MG63 (cell line): Measurements from ENCODE around the gene GPAT2. TPM values are rescaled to one million over a fixed set of nuclear protein-coding genes. Genes with fewer than 3 reads are reported as not detected.
A peak's percentile ranks its signal among the peaks of the same experiment; 100 is the strongest.
"Not testable (repeated sequence)": the region's sequence is repeated elsewhere in the genome, so short reads cannot be mapped to it uniquely, and the experiment has no call there.

Experiments used
- DNase-seq: peaks from one replicate; pipeline ENCODE4 v3.0.0-alpha.2; 2020
- H3K27me3 ChIP-seq: fragments of 250-450 bp; sonication (Bioruptor Pico); 2 replicates; pipeline ENCODE4 v1.5.1; 2020; ENCODE audit warnings: mild to moderate bottlenecking, moderate library complexity
- H3K36me3 ChIP-seq: fragments of 250-450 bp; sonication (Bioruptor Pico); 2 replicates; pipeline ENCODE4 v1.5.1; 2020; ENCODE audit warnings: mild to moderate bottlenecking, moderate library complexity
- H3K4me3 ChIP-seq: fragments of 250-450 bp; sonication (Bioruptor Pico); 2 replicates; pipeline ENCODE4 v1.5.1; 2020; ENCODE audit warnings: mild to moderate bottlenecking, moderate library complexity
- H3K9me3 ChIP-seq: fragments of 250-450 bp; sonication (Bioruptor Pico); 2 replicates; pipeline ENCODE4 v1.5.1; 2020; ENCODE audit warnings: mild to moderate bottlenecking, moderate library complexity
- total RNA-seq: library from RNA; depleted of rRNA; stranded (reverse); fragments of >200 nt; shearing (Covaris generic); gene quantifications from 2 replicates; pipeline ENCODE4 v1.2.3, GENCODE V29; 2014; ENCODE audit warnings: low replicate concordance

GPAT2 gene
- total RNA-seq, 1 experiment from 2014 or later, result not detected

GRCh38 chr2:96049917-96050262 is 15.2 kb upstream of the GPAT2 start:
- H3K36me3 ChIP-seq, H3K27me3 ChIP-seq, H3K4me3 ChIP-seq, DNase-seq, H3K9me3 ChIP-seq: not testable (repeated sequence)

GRCh38 chr2:96049049-96049916 is 14.6 kb upstream of the GPAT2 start:
- not testable (repeated sequence) for H3K36me3 ChIP-seq, H3K27me3 ChIP-seq, DNase-seq, H3K4me3 ChIP-seq, H3K9me3 ChIP-seq

DNA sequence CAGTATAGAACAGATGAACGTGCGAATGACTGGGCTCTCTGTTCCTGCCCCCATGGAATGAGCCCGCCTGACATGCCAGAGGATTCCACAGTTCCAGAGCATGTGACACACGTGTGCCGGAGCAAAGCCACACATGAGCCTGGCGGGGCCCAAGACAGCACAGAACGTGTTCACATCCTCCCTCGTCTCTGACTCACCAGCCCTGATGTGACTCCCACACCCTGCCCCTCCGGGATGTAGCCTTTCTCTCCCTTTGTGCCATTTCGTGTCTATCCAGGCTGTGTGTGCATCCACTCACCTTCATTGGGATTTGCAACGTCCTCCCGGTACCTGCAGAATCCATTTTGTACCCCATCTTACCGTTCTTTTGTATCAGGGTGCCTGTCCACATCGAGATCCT is 838 bp upstream of the GPAT2 start:
- not testable (repeated sequence) for H3K36me3 ChIP-seq, H3K27me3 ChIP-seq, H3K4me3 ChIP-seq, H3K9me3 ChIP-seq, DNase-seq

- not testable (repeated sequence) for H3K36me3 ChIP-seq, H3K4me3 ChIP-seq, H3K27me3 ChIP-seq, H3K9me3 ChIP-seq, DNase-seq
Observed at GRCh38 chr2:96033997-96034396, 719 bp downstream of the GPAT2 start.

DNA sequence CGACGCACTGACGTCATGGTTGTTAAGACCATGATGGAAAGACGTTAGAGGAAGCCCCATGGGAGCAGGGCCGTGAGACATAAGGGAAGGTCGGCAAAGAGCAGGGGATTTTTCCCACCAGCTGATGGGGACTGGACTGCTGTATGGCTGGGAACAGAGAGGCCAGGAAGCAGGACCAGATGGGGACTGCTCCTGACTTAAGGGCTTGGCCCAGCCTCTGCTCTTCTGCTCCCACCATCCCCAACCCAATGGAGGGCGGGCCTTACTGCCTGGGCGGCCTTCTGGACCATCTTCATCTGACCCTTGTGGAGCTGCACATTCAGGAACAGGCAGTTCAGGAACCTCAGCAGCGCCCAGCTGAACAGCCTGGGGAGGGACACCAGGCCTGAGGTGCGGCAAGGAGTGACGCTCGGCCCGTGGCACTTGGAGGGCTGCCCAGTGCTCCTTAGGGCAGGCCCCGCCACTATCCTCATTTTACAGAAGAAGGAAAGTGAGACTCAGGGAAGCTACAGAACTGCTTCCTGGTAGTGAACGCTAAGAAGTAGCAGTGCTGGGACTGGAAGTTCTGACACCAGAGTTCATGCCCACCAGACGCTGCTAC is 6.9 kb downstream of the GPAT2 start:
- H3K36me3 ChIP-seq, H3K4me3 ChIP-seq, H3K9me3 ChIP-seq, H3K27me3 ChIP-seq, DNase-seq: not testable (repeated sequence)

DNA sequence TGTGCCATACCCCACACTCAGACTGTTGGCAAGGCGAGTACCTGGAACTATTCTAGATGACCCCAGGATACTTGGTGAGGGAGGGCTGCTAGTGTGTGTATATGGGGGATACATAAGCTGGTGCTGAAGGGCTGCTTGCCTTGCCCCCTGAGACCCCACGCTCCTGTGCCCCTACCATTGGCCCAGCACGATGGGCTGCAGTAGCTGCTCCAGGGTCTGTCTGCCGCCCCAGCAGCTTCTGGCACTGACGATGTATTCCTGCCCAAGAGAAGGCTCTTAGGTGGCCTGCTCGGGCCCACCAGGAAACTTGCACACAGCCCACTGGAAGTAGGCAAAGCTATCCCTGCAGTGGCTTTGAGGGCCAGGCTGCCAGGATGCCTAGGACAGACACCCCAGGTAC is 9.0 kb downstream of the GPAT2 start:
- not testable (repeated sequence) for DNase-seq, H3K27me3 ChIP-seq, H3K4me3 ChIP-seq, H3K9me3 ChIP-seq, H3K36me3 ChIP-seq

GRCh38 chr2:96025194-96025492 is 9.6 kb downstream of the GPAT2 start:
- DNase-seq, result no peak

DNA sequence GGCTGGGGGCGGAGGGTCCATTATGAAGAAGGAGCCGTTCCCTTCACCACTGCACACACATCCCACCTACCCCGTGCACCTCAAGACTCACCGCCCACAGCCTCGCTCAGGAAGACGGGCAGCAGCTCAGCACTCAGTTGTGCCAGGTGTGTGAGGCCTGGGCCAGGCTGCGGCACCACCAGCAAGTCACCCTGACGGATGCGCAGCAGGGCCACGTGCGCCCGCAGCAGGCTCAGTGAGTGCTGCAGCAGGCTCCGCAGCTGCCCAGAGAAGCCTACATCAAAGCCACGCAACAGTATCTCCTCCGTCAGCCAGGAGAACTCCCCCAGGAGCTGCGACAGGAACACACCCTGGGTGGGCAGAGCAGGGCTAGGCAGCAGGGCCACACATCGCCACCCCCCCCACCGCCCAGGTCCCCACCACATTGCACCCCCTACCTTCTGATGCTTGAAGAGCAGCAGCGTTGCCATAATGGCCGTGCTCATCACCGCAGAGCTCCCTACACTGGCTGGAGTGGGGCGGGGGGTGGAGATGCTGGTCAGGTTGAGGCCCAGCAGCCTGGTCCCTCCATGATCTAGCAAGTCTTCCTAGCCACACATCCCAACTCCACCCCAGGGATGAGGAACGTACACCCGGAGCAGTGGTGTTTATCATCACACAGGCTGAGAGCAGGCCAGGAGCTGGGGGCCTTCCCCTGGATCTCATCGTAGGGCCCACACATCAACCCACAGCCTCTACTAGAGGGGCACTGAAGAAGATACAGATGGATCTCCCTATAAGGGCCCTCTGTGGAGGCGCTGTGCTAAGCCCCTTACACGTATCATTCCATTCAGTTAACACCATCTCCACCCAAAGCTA is 10.2 kb downstream of the GPAT2 start:
- no peak overlapping the region for H3K4me3 ChIP-seq
- DNase-seq, result no peak
- H3K9me3 ChIP-seq, result no peaks in the 10 kb centered on the region
- no peaks in the 10 kb centered on the region for H3K36me3 ChIP-seq
- H3K27me3 ChIP-seq, result no peaks in the 10 kb centered on the region

More at GRCh38 chr2:96025194-96025492, 9.6 kb downstream of the GPAT2 start:
- no peaks in the 10 kb centered on the region for H3K9me3 ChIP-seq
- H3K27me3 ChIP-seq, result no peaks in the 10 kb centered on the region
- H3K36me3 ChIP-seq, result no peaks in the 10 kb centered on the region
- no peak overlapping the region for H3K4me3 ChIP-seq

- not testable (repeated sequence) for H3K27me3 ChIP-seq, H3K9me3 ChIP-seq, H3K36me3 ChIP-seq, DNase-seq, H3K4me3 ChIP-seq
Observed at GRCh38 chr2:96023701-96024100, 11.0 kb downstream of the GPAT2 start.

DNA sequence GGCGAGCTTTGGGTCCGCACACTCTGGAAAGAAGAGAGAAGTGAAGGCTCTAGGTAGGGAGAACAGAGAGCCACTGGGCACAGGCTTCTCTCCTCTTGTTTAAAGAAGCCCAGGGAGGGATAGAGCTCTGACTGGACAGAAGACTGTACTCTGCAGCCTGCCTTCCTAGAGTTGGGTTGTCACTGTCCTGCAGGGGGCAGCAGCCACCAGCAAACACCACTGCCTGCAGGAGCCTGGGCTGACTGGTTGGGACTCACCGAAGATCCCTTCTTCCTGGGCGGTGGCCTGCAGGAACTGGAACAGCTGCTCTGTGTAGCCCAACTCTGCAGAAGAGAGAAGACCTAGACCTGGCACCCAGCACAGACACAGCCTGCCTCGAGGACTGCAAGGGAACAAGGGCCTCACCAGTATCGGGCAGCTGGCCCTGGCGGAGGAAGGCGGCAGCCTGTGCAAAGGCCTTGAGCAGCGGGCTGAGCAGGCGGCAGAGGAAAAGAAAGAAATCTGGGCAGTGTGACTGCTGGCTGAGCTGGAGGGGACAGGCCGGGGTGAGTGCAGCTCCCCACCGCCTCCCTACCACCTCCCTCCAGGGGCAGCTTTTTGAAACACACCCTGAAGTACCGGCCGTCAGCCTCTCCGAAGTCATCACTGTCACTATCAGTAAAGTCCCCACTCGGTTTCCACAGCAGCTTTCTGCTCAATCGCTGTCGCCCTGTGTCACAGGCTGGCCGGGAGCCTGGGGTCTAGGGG is 11.8 kb downstream of the GPAT2 start:
- H3K9me3 ChIP-seq, H3K36me3 ChIP-seq, H3K27me3 ChIP-seq, H3K4me3 ChIP-seq: not testable (repeated sequence)
- DNase-seq, result peak; percentile 72

DNA sequence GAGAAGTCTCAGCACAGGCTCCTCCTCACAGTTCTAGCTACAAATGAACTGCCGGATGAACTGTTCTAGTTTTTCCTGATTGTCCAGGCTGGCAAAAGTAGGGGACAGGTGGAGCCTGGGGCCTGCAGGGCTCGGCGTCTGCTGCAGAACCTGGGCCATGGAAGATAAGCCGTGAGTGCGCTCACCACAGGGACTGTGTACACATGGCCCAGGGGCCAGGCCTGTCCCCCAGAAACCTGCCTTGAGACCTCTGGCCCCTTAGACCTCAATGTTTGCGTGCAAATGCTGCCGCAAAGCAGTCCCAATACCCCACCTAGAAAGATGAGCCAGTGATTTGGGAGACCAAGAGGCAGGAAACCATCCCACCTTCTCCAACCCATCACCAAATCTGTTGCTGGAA is 12.6 kb downstream of the GPAT2 start:
- DNase-seq, H3K9me3 ChIP-seq, H3K36me3 ChIP-seq, H3K27me3 ChIP-seq, H3K4me3 ChIP-seq: not testable (repeated sequence)

- H3K9me3 ChIP-seq, H3K4me3 ChIP-seq, H3K36me3 ChIP-seq, H3K27me3 ChIP-seq, DNase-seq: not testable (repeated sequence)
Observed at GRCh38 chr2:96021142-96021541, 13.6 kb downstream of the GPAT2 start.

- H3K4me3 ChIP-seq, H3K9me3 ChIP-seq, DNase-seq, H3K36me3 ChIP-seq, H3K27me3 ChIP-seq: not testable (repeated sequence)
Observed at GRCh38 chr2:96019909-96020590, 14.7 kb downstream of the GPAT2 start.

GRCh38 chr2:96016321-96016720 is 18.4 kb downstream of the GPAT2 start:
- not testable (repeated sequence) for H3K27me3 ChIP-seq, H3K9me3 ChIP-seq, H3K4me3 ChIP-seq, DNase-seq, H3K36me3 ChIP-seq

DNA sequence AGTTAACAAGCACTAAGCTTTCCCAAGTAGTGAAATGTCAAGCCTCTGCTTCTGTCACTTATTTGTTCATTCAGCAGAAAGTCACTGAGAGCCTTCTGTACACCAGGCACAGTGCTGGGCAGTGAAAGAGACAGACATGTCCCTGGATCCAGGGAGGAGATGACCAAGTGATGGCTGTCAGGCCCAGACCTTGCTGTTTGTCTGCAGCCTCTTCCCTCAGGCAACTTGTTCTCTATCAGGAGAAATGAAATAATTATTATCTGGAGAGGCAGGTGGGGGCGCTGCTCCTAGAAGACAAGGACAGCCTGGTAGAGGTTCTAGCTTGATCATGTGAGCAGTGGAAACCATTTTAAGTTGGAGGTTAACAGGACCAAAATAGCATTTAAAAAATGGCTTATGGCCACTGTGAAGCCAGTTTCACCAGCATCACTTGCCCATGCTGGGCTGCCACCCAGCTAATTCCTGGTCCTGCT is 21.9 kb downstream of the GPAT2 start:
- not testable (repeated sequence) for H3K36me3 ChIP-seq, DNase-seq, H3K9me3 ChIP-seq, H3K27me3 ChIP-seq, H3K4me3 ChIP-seq

GRCh38 chr2:96012086-96012791 is 22.5 kb downstream of the GPAT2 start:
- not testable (repeated sequence) for H3K36me3 ChIP-seq, H3K27me3 ChIP-seq, H3K4me3 ChIP-seq, H3K9me3 ChIP-seq, DNase-seq
